ENCODE measurements around the gene CFAP61.

DNA sequence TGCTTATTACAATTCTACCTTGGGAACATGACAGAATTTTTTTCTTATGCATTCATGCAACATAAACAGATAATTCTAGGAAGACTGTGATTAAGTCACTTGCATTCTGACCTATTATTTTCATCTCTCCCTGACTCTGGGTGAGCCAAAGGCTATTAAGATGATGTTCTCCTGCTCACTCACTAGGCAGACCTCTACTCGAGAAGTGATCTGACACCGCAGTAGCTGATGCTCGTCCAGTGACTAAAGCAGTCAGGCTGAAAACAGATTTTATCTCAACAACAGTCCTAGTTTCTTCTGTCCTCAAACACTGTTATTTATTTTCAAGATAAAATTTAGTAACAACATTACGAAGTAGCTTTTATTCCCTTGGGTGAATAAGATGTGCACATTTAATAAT is 17.8 kb upstream of the CFAP61 start:
- TF ChIP-seq IRF2 (CRISPR knock-in tag; IDR thresholded peaks at IDR 0.05; ENCODE audit: borderline replicate concordance, low read depth), result no peak
- TF ChIP-seq GRHL2 (CRISPR knock-in tag; IDR thresholded peaks at IDR 0.05; ENCODE audit: insufficient replicate concordance, severe bottlenecking), result no peak
- no peak for TF ChIP-seq MXD4 (CRISPR knock-in tag; IDR thresholded peaks at IDR 0.05; ENCODE audit: borderline replicate concordance)
- TF ChIP-seq, protein P1, sequence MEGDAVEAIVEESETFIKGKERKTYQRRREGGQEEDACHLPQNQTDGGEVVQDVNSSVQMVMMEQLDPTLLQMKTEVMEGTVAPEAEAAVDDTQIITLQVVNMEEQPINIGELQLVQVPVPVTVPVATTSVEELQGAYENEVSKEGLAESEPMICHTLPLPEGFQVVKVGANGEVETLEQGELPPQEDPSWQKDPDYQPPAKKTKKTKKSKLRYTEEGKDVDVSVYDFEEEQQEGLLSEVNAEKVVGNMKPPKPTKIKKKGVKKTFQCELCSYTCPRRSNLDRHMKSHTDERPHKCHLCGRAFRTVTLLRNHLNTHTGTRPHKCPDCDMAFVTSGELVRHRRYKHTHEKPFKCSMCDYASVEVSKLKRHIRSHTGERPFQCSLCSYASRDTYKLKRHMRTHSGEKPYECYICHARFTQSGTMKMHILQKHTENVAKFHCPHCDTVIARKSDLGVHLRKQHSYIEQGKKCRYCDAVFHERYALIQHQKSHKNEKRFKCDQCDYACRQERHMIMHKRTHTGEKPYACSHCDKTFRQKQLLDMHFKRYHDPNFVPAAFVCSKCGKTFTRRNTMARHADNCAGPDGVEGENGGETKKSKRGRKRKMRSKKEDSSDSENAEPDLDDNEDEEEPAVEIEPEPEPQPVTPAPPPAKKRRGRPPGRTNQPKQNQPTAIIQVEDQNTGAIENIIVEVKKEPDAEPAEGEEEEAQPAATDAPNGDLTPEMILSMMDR (IDR thresholded peaks at IDR 0.05), result no peak
- TF ChIP-seq CREM (CRISPR knock-in tag; IDR thresholded peaks at IDR 0.05), result no peak
